Stimulated activated CD8-positive, alpha-beta memory T cell treated with anti-CD3 and anti-CD28 coated beads, Interleukin-12 subunit alpha, Interleukin-12 subunit beta, amount 100 ng/mL, for 24 hours (primary cell): ENCODE measurements around the gene GADD45A.
"Not testable (repeated sequence)": the region's sequence is repeated elsewhere in the genome, so short reads cannot be mapped to it uniquely, and the experiment has no call there.

ENCODE experiments used
- DNase-seq: peaks from one replicate; pipeline ENCODE4 v3.0.0-alpha.2; 2020; ENCODE audit errors: extremely low read depth

The GADD45A gene

GRCh38 chr1:67719329-67720196 is 34.6 kb downstream of the GADD45A start:
- no peak for DNase-seq

GRCh38 chr1:67721112-67721511 is 36.1 kb downstream of the GADD45A start:
- no peak for DNase-seq

GRCh38 chr1:67721650-67722291 is 36.8 kb downstream of the GADD45A start:
- no peak for DNase-seq

- no peak for DNase-seq
These were observed 37.4 kb downstream of the GADD45A start for GRCh38 chr1:67722292-67722944.

- no peak for DNase-seq
These were observed 38.1 kb downstream of the GADD45A start for GRCh38 chr1:67723126-67723525.

GRCh38 chr1:67723620-67724019 is 38.6 kb downstream of the GADD45A start:
- DNase-seq: no peak

GRCh38 chr1:67724928-67725560 is 40.0 kb downstream of the GADD45A start:
- no peak for DNase-seq

- DNase-seq: no peak
These were observed 41.2 kb downstream of the GADD45A start for GRCh38 chr1:67726224-67726623.

- no peak for DNase-seq
These were observed 44.9 kb downstream of the GADD45A start for GRCh38 chr1:67729872-67730271.

- not testable (repeated sequence) for DNase-seq
These were observed 45.3 kb downstream of the GADD45A start for GRCh38 chr1:67730312-67730711.

GRCh38 chr1:67731322-67731721 is 46.3 kb downstream of the GADD45A start:
- DNase-seq: no peak

GRCh38 chr1:67732750-67733151 is 47.8 kb downstream of the GADD45A start:
- DNase-seq: no peak

GRCh38 chr1:67733681-67734322 is 48.8 kb downstream of the GADD45A start:
- DNase-seq: no peak

- DNase-seq: no peak
These were observed 49.3 kb downstream of the GADD45A start for GRCh38 chr1:67734323-67734690.

GRCh38 chr1:67735206-67735605 is 50.2 kb downstream of the GADD45A start:
- DNase-seq: no peak

- DNase-seq: no peak
These were observed 51.0 kb downstream of the GADD45A start for GRCh38 chr1:67735806-67736627.

GRCh38 chr1:67736750-67737149 is 51.7 kb downstream of the GADD45A start:
- no peak for DNase-seq

GRCh38 chr1:67737875-67738274 is 52.9 kb downstream of the GADD45A start:
- no peak for DNase-seq
